GM06990 (cell line): ENCODE measurements around the gene OR5M10.
A peak's percentile ranks its signal among the peaks of the same experiment; 100 is the strongest.
"Not testable (repeated sequence)": the region's sequence is repeated elsewhere in the genome, so short reads cannot be mapped to it uniquely, and the experiment has no call there.

ENCODE experiments used
- DNase-seq: peaks from one replicate; pipeline ENCODE4 v3.0.0-alpha.2; 2011; ENCODE audit not compliant: insufficient read length; ENCODE audit errors: extremely low read depth
- H3K27me3 ChIP-seq: replicated peaks from 2 replicates; pipeline ENCODE4 v1.6.0; 2011; ENCODE audit warnings: low read length; ENCODE audit not compliant: control insufficient read depth, insufficient read depth
- H3K36me3 ChIP-seq: 2 replicates; pipeline ENCODE4 v1.5.1; 2011; ENCODE audit warnings: low read length; ENCODE audit not compliant: control insufficient read depth, insufficient read depth
- H3K4me3 ChIP-seq: replicated peaks from 2 replicates; pipeline ENCODE4 v1.5.1; 2011; ENCODE audit warnings: low read depth, mild to moderate bottlenecking, control low read depth, low read length
- CTCF ChIP-seq: IDR thresholded peaks from 2 replicates; pipeline ENCODE4 v1.5.1; 2011; ENCODE audit warnings: low read length, control low read depth, mild to moderate bottlenecking, inconsistent platforms; ENCODE audit not compliant: insufficient read depth, poor library complexity, severe bottlenecking

OR5M10 gene

DNA sequence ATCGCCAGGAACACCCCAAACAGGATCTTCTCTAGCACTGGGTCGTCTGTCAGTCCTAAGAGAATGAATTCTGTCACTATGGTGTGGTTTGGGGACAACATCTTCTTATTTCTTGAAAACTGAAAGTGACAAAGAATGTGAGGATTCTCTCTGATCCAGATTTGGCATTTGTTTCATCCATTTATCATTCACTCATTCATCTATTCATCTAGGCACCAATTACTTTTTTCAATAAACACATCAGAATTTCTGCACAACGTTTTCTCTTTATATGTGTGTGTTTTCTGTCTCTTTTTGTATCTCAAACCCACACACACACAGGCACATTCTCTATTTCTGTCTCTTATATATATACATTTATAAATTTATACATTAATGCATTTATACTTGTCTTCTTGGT lies at the start of gene OR5M10:
Gene OR5M10, minus strand, starts transcription at position 101 of the 400 bp plus-strand sequence. Its CDS starts 0 bp downstream, at position 101.
- Histone ChIP-seq H3K36me3 (no peaks in the 10 kb centered on the region), H3K4me3 (no peak within 1 kb of the TSS), H3K27me3 (no peaks in the 10 kb centered on the region)
- no peak for TF ChIP-seq CTCF
- DNase-seq: no peak

- H3K36me3 ChIP-seq: no peaks in the 10 kb centered on the region
- H3K27me3 ChIP-seq: no peaks in the 10 kb centered on the region
- H3K4me3 ChIP-seq: no peak overlapping the region
- no peak for TF ChIP-seq CTCF
- no peak for DNase-seq
Measured at GRCh38 chr11:56625946-56626345, 48.4 kb upstream of the OR5M10 start.

DNA sequence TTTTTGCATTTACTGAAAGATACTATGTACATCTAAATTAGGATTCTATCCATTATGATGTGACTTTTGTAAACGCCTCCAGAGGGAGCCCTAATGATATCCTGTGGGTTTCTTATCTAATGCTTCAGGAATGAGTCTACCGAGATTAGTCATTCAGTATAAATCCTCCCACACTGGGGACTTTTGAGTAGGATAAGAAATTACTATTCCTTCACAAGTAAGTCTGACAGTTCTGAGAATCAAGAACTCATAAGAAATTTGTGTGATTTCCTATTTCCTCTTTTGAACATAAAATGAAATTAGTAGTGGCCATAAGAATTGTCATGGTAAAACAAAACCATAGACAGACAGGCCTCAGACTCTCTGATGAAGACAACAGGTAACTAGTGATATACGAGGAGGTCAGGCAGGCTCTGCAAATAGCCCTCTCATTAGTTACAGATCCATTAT lies 47.2 kb upstream of the OR5M10 start:
- Histone ChIP-seq H3K27me3 (no peaks in the 10 kb centered on the region), H3K4me3 (no peak overlapping the region), H3K36me3 (no peaks in the 10 kb centered on the region)
- no peak for DNase-seq
- TF ChIP-seq CTCF: peak; percentile 41

GRCh38 chr11:56611174-56611573 lies 33.7 kb upstream of the OR5M10 start:
- no peaks in the 10 kb centered on the region for H3K36me3 ChIP-seq

DNA sequence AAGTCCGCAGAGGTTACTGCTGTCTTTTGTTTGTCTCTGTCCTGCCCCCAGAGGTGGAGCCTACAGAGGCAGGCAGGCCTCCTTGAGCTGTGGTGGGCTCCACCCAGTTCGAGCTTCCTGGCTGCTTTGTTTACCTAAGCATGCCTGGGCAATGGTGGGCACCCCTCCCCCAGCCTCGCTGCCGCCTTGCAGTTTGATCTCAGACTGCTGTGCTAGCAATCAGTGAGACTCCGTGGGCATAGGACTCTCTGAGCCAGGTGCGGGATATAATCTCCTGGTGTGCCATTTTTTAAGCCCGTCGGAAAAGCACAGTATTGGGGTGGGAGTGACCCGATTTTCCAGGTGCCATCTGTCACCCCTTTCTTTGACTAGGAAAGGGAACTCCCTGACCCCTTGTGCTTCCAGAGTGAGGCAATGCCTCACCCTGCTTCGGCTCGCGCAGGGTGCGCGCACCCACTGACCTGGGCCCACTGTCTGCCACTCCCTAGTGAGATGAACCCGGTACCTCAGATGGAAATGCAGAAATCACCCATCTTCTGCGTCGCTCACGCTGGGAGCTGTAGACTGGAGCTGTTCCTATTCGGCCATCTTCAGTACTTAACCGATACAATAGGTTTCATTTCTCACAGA lies 14.7 kb upstream of the OR5M10 start:
- not testable (repeated sequence) for DNase-seq, H3K36me3 ChIP-seq

More at GRCh38 chr11:56611174-56611573, 33.7 kb upstream of the OR5M10 start:
- no peak for TF ChIP-seq CTCF
- no peaks in the 10 kb centered on the region for H3K27me3 ChIP-seq
- DNase-seq: no peak
- H3K4me3 ChIP-seq: no peak overlapping the region

DNA sequence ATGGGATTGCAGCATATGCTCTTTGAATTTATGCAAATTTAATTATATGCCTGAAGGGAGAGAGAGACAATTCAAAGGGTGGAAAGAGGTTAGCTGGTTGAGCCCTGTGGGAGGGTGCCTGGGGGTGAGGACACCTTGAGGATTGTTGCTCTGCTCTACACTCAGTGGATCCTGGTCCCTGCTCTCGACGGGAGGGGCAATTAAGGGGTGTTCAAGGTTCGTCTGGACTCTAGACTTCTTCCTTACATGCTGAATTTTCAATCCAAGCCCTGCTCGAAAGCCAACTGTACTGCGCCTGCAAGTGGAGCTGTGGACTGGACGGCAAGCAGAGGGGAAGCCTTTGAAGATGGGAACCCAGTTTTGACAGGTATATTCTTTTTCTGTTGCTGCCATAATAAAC lies 18.9 kb downstream of the OR5M10 start:
- Histone ChIP-seq H3K36me3 (no peaks in the 10 kb centered on the region), H3K27me3 (no peaks in the 10 kb centered on the region), H3K4me3 (no peak overlapping the region)
- TF ChIP-seq CTCF: no peak
- no peak for DNase-seq

More for the DNA sequence above, 14.7 kb upstream of the OR5M10 start:
- not testable (repeated sequence) for H3K27me3 ChIP-seq, H3K4me3 ChIP-seq

DNA sequence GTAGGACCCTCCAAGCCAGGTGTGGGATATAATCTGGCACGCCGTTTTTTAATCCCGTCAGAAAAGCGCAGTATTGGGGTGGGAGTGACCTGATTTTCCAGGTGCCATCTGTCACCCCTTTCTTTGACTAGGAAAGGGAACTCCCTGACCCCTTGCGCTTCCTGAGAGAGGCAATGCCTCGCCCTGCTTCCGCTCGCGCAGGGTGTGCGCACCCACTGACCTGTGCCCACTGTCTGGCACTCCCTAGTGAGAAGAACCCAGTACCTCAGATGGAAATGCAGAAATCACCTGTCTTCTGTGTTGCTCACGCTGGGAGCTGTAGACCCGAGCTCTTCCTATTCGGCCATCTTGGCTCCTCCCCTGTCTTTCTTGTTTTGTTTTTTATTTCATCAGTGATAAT lies 22.8 kb downstream of the OR5M10 start:
- H3K27me3 ChIP-seq, DNase-seq, H3K36me3 ChIP-seq, H3K4me3 ChIP-seq: not testable (repeated sequence)
